AG09319 (cell line): Measurements from ENCODE around the gene PPHLN1.

Experiments
- DNase-seq: peaks from one replicate; pipeline ENCODE4 v3.0.0-alpha.2; 2010; ENCODE audit warnings: low read depth; ENCODE audit errors: extremely low read depth
- TF ChIP-seq, protein P1 (sequence below): IDR thresholded peaks from 2 replicates; pipeline ENCODE4 v1.5.1; 2011; ENCODE audit warnings: low read depth, mild to moderate bottlenecking, inconsistent platforms, low read length, moderate library complexity

Gene PPHLN1

GRCh38 chr12:42444192-42444943 is 118.4 kb downstream of the PPHLN1 start:
- TF ChIP-seq, protein P1, sequence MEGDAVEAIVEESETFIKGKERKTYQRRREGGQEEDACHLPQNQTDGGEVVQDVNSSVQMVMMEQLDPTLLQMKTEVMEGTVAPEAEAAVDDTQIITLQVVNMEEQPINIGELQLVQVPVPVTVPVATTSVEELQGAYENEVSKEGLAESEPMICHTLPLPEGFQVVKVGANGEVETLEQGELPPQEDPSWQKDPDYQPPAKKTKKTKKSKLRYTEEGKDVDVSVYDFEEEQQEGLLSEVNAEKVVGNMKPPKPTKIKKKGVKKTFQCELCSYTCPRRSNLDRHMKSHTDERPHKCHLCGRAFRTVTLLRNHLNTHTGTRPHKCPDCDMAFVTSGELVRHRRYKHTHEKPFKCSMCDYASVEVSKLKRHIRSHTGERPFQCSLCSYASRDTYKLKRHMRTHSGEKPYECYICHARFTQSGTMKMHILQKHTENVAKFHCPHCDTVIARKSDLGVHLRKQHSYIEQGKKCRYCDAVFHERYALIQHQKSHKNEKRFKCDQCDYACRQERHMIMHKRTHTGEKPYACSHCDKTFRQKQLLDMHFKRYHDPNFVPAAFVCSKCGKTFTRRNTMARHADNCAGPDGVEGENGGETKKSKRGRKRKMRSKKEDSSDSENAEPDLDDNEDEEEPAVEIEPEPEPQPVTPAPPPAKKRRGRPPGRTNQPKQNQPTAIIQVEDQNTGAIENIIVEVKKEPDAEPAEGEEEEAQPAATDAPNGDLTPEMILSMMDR: no peak
- DNase-seq: no peak

- TF ChIP-seq, protein P1: no peak
- no peak for DNase-seq
These were observed 119.9 kb downstream of the PPHLN1 start for GRCh38 chr12:42445891-42446290.

GRCh38 chr12:42446761-42447160 is 120.8 kb downstream of the PPHLN1 start:
- TF ChIP-seq, protein P1: no peak
- no peak for DNase-seq

DNA sequence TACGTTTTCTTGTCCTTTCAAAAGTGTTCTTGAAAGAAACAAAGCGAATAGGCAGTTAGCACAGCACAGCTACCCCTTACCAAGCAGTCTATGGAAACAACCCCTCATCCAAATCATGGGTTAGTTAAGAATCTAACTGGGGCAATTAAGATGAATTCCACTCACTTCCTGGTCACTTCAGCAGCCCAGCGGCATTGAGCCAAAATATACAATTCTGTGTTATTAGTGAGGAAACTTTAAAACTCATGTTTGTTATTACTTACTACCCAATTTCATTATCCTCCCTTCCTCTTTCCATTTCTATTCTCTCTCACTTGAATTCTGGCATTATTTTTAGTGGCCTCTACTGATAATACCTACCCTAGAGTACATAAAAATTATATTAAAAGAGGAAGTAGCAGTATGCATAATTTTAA is 121.4 kb downstream of the PPHLN1 start:
- TF ChIP-seq, protein P1: no peak
- DNase-seq: no peak

DNA sequence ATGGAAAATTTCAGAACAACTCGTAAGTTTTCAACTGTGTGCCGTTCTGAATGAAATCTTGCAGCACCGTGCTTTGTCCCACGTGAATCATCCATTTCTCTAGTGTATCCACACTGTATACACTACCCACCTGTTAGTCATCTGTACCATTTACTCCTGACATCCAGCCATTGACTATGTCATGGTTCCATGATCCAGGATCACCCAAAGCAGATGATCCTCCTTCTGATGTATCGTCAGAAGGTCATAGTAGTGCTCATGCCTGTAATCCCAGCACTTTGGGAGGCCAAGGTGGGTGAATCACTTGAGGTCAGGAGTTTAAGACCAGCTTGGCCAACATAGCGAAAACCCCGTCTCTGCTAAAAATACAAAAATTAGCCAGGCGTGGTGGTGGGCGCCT is 122.9 kb downstream of the PPHLN1 start:
- DNase-seq: no peak
- TF ChIP-seq, protein P1: no peak

- no peak for DNase-seq
- TF ChIP-seq, protein P1: no peak
These were observed 124.3 kb downstream of the PPHLN1 start for GRCh38 chr12:42450248-42450647.

DNA sequence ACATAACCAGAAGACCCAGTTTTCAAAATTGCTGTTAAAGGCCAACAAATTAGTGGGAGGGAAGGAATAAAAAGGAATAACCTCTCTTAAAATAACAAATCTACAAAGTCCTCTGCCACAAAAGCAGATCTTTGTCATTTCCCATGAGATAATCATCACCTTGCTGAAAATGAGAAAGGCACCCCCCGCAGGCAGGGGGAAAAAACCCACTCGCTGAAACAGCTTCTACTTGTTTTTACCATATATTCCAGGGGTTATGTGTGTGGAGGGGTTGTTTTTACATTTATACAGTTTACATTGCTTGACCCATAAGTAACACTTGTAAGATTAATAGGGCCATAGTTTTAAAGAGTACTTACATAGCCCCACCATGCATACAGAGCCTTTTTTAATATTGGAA is 132.6 kb downstream of the PPHLN1 start:
- TF ChIP-seq, protein P1: no peak
- DNase-seq: no peak
